HG03159 (cell line): ENCODE results near the gene METTL5.
"Not testable (repeated sequence)": the region's sequence is repeated elsewhere in the genome, so short reads cannot be mapped to it uniquely, and the experiment has no call there.

Source experiments
- ATAC-seq: cut with Tn5 transposase; IDR thresholded peaks from one replicate; pipeline ENCODE4 v1.9.1; 2021; ENCODE audit warnings: mild to moderate bottlenecking, moderate library complexity; ENCODE audit not compliant: unreplicated experiment

The METTL5 gene

DNA sequence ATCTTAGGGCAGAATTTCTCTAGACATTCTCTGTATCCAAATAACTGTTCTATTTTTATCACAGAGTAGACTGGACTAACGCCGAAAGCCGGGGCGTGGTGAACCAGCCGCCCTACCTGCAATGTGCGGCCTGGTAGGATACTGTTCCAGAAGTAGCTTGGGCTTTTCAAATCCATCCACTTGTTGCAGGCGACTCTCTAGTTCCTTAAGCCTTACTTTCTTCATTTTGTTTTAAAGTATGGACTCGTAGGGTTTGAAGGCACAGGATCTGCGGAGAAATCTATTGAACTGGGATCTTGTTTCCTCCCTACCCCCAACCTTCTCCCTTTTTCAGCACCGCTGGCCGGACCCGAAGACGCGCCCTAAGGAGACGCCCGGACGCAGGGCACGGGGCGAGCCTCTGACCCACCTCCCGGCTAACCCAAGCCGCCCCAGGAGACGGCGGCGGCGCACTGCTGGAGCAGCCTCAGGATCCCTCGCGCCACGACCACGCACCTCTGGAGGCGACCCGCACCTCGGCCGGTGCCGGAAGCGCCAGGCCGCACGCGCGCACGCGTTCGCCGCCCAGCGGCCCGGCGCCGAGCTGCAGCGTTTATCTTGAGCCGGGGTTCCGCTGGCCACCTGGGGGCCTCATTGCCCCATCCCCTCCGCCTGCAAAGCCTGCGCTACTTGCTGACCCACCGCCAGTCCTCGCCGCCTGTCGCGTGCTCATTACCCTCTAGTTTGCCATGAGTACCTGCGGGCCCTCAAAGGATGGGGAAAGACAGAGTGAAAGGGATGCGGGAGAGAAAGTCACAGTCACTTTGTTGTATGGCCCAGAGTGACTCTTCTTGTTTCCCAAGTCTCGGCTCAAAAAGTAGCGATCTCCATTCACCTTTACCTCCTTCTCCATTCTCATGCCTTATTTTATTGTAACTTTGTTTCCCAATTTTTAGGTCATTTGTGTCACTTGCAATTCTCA, at the start of gene METTL5:
TSS of gene METTL5 (minus strand) at position 533 of the 961 bp plus-strand sequence. CDS start at position 225, 308 bp downstream.
- ATAC-seq = peak; percentile 65

- ATAC-seq = no peak
Measured at GRCh38 chr2:169871994-169872393, 47.3 kb upstream of the METTL5 start.

DNA sequence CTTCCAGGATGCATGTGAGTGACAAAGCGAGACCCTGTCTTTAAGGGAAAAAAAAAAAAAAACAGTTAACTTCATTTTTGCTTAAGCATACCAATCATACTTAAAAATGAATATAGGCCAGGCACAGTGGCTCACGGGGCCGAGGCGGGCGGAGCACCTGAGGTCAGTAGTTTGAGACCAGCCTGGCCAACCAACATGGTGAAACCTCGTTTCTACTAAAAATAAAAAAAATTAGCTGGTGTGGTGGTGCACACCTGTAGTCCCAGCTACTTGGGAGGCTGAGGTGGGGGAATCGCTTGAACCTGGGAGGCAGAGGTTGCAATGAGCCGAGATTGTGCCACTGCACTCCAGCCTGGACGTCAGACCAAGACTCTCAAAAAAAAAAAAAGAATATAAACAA, 46.7 kb upstream of the METTL5 start:
- not testable (repeated sequence) for ATAC-seq

DNA sequence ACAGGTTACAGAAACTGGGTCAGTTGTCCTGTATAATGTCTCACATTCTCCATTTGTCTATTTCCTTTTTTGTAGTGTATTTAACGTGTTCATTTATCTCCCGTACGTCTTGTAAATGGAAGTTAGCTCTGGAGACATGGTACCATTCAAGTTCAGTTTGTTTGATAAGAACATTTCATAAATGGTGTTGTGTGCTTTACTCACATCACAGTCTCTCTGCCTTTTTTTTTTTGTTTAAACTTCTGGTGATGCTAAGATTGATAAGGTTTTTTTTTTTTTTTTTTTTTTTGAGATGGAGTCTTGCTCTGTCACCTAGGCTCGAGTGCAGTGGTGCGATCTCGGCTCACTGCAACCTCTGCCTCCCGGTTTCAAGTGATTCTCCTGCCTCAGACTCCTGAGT, 44.2 kb upstream of the METTL5 start:
- ATAC-seq = no peak

GRCh38 chr2:169867579-169867978, 42.9 kb upstream of the METTL5 start:
- no peak for ATAC-seq

DNA sequence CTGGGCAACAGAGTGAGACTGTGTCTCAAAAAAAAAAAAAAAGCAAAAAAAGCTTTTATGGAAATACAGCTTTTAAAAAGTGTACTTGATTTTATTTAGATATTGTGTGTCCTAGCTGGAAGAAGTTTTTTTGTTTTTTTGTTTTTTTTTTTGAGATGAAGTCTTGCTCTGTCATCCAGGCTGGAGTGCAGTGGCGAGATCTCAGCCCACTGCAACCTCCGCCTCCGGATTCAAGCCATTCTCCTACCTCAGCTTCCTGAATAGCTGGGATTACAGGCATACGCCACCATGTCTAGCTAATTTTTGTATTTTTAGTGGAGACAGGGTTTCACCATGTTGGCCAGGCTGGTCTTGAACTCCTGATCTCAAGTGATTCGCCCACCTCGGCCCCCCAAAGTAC, 41.5 kb upstream of the METTL5 start:
- ATAC-seq = not testable (repeated sequence)

DNA sequence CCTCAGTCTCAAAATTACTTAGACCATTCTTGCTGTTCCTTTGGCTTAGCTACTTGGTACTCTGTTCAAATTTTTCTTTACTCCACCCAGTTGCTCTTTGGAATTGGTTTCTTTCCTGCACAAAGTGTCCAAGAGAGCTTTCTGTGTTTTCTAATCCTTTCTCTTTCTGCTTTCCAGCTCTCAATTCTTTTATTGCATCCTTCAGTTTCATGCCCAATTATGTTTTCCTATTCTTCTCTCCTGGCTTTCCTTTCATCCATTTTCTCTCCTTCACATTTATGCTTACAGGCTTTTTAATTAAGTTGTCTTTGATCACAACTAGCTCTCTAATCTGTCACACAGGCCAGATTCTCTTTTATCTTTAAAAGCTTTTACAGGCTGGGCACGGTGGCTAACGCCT, 40.8 kb upstream of the METTL5 start:
- no peak for ATAC-seq

GRCh38 chr2:169862816-169863215, 38.1 kb upstream of the METTL5 start:
- no peak for ATAC-seq

GRCh38 chr2:169860149-169860548, 35.4 kb upstream of the METTL5 start:
- ATAC-seq = no peak

DNA sequence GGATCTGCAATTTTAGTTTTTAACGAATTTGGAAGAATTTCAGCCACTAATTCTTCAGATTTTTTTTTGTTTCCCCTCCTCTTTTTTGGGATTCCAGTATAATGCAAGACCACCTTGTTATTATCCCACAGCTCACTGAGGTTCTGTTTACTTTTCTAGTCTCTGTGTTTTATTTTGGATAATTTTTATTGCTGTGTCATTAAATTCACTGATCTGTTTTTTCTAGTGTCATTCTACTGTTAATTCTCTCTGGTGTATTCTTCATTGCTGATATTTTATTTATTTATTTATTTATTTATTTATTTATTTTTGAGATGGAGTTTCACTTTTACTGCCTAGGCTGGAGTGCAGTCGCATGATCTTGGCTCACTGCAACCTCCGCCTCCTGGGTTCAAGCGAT, 34.7 kb upstream of the METTL5 start:
- no peak for ATAC-seq

- ATAC-seq = not testable (repeated sequence)
Measured at GRCh38 chr2:169855281-169856258, 30.9 kb upstream of the METTL5 start.

GRCh38 chr2:169853041-169853668, 28.4 kb upstream of the METTL5 start:
- no peak for ATAC-seq

GRCh38 chr2:169849710-169850109, 25.0 kb upstream of the METTL5 start:
- no peak for ATAC-seq

DNA sequence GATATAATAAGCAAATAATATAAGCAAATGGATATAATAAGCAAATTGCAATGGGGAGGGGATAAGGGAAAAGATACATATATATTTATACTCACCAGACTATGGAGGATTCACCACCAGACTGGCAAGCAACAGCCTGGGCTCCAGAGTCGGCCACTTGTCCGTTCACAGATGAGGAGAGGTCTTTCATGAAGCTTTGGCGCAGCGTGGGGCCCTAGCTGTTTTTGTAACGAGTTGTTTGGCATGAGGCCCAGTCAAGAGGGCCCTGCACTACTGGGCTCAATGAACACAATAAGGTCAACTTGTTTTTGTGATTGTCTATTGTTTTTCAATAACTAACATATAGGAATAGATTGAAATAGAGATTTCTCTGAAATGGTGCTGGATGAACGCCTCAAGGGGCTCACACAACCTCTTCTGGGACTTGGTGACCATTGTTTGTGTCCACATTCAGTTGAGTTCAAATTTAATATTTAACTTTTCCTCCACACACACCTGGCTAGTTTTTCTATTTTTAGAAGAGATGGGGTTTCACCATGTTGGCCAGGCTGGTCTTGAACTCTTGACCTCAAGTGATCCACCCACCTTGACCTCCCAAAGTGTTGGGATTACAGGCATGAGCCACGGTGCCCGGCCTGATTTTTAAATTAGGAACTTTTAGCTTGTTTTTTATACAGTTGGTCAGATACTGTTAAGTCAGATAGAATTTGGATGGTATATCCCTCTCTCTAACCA, 24.4 kb upstream of the METTL5 start:
- ATAC-seq = not testable (repeated sequence)

DNA sequence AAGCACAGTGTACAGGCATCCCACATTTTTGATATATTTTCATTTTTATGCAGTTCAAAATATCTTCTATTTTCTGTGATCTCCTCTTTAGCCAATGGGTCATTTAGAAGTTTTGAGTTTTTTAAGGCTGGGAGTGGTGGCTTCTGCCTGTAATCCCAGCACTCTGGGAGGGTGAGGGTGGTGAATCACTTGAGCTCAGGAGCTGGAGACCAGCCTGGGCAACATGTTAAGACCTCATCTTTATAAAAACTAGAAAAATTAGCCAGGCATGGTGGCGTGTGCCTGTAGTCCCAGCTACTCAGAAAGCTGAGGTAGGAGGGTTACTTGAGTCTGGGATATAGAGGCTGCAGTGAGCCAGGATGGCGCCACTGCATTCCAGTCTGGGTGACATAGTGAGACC, 20.3 kb upstream of the METTL5 start:
- ATAC-seq = no peak

DNA sequence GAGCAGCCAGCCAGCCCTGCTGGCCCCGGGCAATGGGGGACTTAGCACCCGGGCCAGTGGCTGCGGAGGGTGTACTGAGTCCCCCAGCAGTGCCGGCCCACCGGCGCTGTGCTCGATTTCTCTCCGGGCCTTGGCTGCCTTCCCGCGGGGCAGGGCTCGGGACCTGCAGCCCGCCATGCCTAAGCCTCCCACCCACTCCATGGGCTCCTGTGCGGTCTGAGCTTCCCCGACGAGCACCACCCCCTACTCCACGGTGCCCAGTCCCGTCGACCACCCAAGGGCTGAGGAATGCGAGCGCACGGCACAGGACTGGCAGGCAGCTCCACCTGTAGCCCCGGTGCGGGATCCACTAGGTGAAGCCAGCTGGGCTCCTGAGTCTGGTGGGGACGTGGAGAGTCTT, 16.9 kb upstream of the METTL5 start:
- ATAC-seq = not testable (repeated sequence)

- no peak for ATAC-seq
Measured at GRCh38 chr2:169840747-169841142, 16.0 kb upstream of the METTL5 start.

DNA sequence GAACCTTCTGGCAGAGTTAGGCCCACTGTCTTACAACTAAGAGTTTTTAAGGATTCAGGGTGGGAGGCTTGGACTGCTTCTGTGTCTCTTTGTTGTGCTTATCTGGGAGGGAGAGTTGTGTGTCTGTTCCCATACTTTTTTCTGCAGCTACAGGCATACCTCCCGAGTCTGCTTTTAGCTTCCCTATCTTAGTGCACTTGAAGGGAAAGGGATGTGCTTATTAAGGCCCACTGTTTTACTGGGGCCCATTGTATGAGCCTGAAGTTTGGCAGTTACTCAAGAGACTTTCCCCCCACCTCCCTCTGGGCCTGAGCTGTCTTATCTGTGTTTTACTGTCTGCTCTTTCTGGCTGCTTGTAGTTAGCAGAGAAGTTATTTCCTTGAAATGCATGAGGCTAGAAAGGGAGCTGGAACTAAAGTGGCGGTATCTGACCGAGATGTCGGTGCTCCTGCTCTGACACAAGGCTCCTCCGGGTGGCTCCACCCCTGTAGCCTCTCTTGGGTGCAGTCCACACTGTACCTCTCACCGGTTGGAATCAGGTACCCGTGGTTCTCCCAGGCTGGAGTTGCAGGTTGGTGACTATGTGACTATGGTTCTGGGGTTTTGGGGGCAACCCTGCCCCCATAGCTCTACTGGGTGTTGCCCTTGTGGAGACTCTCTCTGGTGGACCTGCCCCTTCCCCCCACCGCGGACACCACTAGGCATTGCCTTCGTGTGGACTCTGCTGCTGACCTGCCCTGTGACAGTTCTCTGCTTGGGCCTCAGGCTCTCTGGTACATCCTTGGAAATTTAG, 15.4 kb upstream of the METTL5 start:
- no peak for ATAC-seq

DNA sequence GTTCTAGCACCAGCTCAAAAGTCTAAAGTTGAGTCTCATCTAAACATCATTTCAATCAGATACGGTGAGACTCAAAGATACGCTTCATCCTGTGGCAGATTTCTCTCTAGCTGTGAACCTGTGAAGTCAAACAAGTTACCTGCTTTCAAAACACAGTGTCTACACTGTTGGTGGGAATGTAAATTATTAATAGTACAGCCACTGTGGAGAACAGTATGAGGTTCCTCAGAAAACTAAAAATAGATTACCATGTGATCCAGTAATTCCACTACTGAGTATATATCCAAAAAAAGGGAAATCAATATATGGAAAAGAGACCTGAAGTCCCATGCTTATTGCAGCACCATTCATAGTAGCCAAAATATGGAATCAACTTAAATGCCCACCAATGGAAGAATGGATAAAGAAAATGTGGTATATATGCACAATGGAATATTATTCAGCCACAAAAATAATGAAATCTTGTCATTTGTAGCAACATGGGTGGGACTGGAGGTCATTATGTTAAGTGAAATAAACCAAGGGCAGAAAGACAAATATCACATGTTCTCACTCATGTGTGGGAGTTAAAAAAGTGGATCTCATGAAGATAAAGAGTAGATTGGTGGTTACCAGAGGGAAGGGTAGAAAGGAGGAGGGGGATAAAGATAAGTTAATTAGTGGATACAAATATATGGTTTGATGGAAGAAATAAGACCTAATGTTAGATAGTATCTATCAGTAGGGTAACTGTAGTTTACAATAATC, 14.2 kb upstream of the METTL5 start:
- ATAC-seq = no peak
